Measurements from ENCODE around the gene EPS8L2.
A peak's percentile ranks its signal among the peaks of the same experiment; 100 is the strongest.

EPS8L2 gene

GRCh38 chr11:704781-705645 is 1.0 kb upstream of the EPS8L2 start:
- DNase-seq: no peak

GRCh38 chr11:706439-706956 is 467 bp downstream of the EPS8L2 start:
- no peak for DNase-seq

- DNase-seq: no peak
Observed at GRCh38 chr11:706957-707816, 1.2 kb downstream of the EPS8L2 start.

- no peak for DNase-seq
Observed at GRCh38 chr11:707817-708420, 1.9 kb downstream of the EPS8L2 start.

- DNase-seq: no peak
Observed at GRCh38 chr11:708511-708910, 2.5 kb downstream of the EPS8L2 start.

GRCh38 chr11:709109-709997 is 3.3 kb downstream of the EPS8L2 start:
- no peak for DNase-seq

- DNase-seq: no peak
Observed at GRCh38 chr11:714436-714835, 8.4 kb downstream of the EPS8L2 start.

- no peak for DNase-seq
Observed at GRCh38 chr11:719214-720016, 13.4 kb downstream of the EPS8L2 start.

- no peak for DNase-seq
Observed at GRCh38 chr11:720017-720641, 14.1 kb downstream of the EPS8L2 start.

- no peak for DNase-seq
Observed at GRCh38 chr11:720642-721246, 14.7 kb downstream of the EPS8L2 start.

GRCh38 chr11:721247-721740 is 15.3 kb downstream of the EPS8L2 start:
- DNase-seq: no peak

- peak; percentile 21 for DNase-seq
Observed at GRCh38 chr11:721741-722345, 15.8 kb downstream of the EPS8L2 start.

- DNase-seq: no peak
Observed at GRCh38 chr11:722346-722811, 16.3 kb downstream of the EPS8L2 start.

GRCh38 chr11:723120-723883 is 17.3 kb downstream of the EPS8L2 start:
- DNase-seq: peak; percentile 49

- DNase-seq: no peak
Observed at GRCh38 chr11:724049-724777, 18.2 kb downstream of the EPS8L2 start.

GRCh38 chr11:724778-725386 is 18.9 kb downstream of the EPS8L2 start:
- no peak for DNase-seq

- DNase-seq: no peak
Observed at GRCh38 chr11:725624-726202, 19.7 kb downstream of the EPS8L2 start.

All from OCI-M1 (cell line).